AG20443 (cell line): ENCODE results near the gene MYCN.
"Not testable (repeated sequence)": the region's sequence is repeated elsewhere in the genome, so short reads cannot be mapped to it uniquely, and the experiment has no call there.

ENCODE experiments used
- DNase-seq: peaks from one replicate; pipeline ENCODE4 v3.0.0; 2012; ENCODE audit warnings: low spot score, mixed read lengths

The MYCN gene

GRCh38 chr2:15959331-15960153 lies 19.2 kb downstream of the MYCN start:
- DNase-seq, result no peak

DNA sequence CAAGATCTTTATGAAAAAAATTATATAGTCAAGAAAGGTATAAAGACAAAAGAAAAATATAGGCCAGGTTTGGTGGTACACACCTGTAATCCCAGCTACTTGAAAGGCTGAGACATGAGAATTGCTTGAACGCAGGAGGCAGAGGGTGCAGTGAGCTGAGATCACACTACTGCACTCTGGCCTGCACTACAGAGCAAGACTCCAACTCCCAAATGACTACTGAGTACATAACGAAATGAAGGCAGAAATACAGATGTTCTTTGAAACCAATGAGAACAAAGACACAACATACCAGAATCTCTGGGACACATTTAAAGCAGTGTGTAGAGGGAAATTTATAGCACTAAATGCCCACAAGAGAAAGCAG lies 19.8 kb downstream of the MYCN start:
- not testable (repeated sequence) for DNase-seq

DNA sequence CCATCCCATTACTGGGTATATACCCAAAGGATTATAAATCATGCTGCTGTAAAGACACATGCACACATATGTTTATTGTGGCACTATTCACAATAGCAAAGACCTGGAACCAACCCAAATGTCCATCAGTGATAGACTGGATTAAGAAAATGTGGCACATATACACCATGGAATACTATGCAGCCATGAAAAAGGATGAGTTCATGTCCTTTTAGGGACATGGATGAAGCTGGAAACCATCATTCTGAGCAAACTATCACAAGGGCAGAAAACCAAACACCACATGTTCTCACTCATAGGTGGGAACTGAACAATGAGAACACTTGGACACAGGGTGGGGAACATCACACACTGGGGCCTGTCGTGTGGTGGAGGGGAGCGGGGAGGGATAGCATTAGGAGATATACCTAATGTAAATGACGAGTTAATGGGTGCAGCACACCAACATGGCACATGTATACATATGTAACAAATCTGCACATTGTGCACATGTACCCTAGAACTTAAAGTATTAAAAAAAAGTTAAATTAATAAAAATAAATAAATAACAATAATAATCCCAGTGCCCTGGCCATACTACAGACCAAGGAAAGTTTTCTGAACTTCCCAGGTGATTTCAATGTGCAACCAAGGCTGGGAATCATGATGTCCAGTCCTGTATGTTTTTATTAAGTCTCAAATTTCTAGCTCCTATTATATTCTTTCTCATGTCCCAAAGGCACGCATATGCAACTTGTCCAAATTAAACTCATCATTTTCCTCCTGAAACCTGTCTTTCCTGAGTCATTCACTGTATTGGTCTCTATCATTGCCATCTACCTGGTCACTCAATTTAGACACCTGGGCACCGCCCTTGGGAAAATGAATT lies 23.0 kb downstream of the MYCN start:
- not testable (repeated sequence) for DNase-seq

GRCh38 chr2:15963977-15964670 lies 23.8 kb downstream of the MYCN start:
- DNase-seq, result no peak

GRCh38 chr2:15964936-15965563 lies 24.7 kb downstream of the MYCN start:
- DNase-seq, result no peak

DNA sequence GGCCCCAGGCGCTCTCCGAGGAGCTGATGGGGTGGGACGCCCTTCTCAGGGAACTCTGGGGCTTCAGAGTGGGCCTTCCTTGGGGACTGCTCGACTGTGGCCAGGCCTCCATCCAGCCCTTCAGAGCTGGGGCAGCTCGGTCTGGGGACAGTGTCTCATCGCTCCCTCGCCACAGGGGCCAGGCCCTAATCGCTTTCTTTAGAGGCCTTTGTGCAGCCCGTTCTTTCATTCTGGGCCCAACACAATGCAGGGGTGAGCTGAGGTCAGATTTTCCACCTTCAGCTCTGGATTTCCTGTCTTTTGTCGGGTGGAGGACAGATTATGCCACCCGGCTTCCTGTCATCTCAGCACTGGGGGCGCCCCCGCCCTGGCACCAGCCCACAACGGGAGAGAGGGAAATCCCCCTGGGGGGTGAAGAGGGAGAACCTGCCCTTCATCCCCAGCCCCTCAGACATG lies 25.2 kb downstream of the MYCN start:
- no peak for DNase-seq

DNA sequence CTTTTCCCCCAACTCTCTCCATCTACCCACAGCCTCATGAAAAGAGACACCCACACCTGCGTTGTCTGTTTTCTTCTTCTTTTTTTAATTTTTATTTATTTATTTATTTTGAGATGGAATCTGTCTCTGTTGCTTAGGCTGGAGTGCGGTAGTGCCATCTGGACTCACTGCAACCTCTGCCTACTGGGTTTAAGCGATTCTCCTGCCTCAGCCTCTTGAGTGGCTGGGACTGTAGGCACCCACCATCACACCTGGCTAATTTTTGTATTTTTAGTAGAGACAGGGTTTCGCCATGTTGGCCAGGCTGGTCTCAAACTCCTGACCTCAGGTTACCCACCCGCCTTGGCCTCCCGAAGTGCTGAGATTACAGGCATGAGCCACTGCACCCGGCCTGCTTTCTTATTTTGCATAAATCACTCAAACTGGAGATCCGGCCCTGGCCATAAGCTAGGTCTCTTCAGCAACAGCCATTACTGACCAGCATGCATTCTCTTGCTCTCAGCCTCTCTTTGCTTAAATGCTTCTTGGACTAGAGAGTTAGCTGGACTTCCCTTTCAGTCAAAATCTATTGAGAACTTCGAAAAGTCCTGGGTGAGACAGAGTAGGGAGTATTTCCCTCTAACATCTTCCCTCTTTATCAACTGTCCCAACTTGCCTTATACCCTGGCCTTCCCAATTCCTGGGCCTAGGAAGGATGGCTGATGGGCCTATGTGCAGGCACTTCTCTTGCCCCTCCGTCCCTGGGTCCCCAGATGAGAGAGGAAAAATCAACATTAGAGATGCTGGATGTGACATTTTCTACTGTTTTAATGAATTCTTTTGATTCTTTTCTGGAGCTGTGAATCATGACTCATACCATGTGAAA lies 27.3 kb downstream of the MYCN start:
- no peak for DNase-seq

DNA sequence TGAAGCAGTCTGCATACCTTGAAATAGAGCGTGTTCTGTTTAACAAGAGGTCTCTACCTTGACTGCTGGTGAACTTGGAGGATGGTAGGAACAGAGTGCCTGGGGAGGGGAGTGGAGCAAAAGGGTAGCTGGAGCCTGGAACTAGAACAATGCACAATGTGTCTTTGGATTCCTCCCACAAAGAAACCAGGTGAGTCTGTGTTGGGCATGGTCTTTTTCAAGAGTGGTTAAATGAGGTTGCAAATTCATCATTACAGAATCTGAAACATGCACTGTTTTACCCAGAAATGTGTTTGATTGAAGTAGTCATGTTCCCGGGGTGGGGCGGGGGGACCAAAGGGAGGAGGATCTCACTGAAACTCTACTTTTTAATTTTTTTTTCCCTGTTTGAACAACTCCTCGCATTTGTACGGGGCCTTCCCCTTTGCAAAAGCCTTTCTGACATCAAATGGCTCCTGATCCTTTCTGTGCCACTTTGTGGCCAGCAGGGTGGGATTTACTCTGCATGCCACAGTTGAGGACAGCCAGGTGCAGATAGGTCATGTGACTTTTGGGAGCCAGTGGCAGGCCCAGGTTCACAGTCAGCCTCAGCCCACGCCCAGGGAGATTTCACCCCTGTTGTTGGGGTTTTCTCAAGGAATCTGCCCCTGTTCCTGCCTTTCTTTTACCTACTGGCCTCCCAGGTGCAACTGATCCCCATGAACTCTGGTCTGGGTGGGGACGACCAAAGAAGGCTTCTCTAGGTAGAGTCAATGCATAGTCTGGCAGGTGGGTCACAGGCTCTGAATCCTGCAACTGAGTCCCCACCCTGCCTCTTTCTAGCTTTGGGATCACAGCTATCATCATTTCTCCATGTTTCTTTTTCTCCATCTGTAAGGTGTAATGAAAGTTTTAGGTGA lies 28.2 kb downstream of the MYCN start:
- no peak for DNase-seq

DNA sequence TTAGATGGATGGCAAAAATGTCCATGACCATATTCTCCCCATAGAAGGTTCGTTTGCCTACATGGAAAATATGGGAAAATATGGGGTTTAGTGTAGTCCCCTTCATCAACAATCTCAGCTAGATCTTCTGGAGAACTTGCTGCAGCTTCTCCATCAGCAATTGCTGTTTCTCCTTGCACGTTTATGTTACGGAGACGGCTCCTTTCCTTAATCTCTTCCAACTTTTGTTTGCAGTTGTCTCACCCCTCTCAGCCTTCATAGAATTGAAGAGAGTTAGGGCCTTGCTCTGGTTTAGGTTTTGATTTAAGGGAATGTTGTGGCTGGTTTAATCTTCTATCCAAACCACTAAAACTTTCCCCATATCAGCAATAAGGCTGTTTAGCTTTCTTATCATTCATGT lies 28.9 kb downstream of the MYCN start:
- DNase-seq, result no peak

- DNase-seq, result no peak
These were observed 30.4 kb downstream of the MYCN start for GRCh38 chr2:15970701-15971100.

DNA sequence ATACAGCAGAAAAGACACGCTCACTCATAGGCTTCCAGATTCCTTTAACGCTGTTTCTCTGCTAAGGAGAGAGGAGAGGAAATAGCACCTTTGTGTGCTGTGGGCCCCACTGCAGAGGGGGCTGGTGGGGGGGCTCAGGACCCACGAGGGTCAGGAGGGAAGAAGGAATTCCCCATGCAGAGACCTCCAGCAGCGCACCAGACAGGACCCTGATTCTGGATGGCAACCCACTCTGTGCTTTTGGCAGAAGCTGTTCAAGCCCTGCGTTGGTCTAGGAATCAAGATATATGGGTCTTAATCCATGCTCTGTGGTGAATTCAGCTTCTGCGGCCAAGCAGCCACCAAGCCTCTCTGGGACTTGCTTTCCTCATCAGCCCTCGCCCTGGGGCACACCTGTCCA lies 31.0 kb downstream of the MYCN start:
- DNase-seq, result no peak

DNA sequence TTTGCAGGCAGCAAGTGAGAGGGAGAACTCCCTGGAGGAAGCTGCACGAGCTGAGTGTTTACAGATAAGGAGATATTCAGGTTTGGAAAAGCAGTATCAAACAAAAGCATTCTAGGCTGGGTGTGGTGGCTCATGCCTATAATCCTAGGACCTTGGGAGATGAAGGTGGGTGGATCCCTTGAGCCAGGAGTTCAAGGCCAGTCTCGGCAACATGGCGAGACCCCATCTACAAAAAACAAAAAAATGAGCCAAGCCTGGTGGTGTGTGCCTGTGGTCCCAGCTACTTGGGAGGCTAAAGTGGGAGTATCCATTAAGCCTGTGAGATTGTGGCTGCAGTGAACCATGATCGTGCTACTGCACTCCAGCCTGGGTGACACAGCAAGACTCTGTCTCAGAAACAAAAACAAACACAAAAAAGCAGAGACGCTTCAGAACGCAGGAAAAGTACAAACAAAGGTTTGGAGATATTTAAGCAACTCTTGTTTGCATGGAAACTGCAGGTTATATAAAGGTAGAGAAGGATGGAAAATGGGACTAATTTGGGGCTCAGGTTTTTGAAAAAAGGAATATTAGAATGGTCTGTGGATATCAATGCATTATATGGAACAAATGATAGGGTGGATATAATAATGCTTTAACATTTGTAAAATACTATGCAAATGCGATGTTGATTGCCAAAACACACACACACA lies 31.6 kb downstream of the MYCN start:
- DNase-seq, result no peak

- no peak for DNase-seq
These were observed 33.4 kb downstream of the MYCN start for GRCh38 chr2:15973481-15974401.

- no peak for DNase-seq
These were observed 34.4 kb downstream of the MYCN start for GRCh38 chr2:15974565-15975260.

GRCh38 chr2:15975261-15975600 lies 34.9 kb downstream of the MYCN start:
- DNase-seq, result no peak

- no peak for DNase-seq
These were observed 35.3 kb downstream of the MYCN start for GRCh38 chr2:15975676-15976075.

- no peak for DNase-seq
These were observed 36.0 kb downstream of the MYCN start for GRCh38 chr2:15976354-15976753.
